ENCODE data around the gene COQ8B.

The COQ8B gene

DNA sequence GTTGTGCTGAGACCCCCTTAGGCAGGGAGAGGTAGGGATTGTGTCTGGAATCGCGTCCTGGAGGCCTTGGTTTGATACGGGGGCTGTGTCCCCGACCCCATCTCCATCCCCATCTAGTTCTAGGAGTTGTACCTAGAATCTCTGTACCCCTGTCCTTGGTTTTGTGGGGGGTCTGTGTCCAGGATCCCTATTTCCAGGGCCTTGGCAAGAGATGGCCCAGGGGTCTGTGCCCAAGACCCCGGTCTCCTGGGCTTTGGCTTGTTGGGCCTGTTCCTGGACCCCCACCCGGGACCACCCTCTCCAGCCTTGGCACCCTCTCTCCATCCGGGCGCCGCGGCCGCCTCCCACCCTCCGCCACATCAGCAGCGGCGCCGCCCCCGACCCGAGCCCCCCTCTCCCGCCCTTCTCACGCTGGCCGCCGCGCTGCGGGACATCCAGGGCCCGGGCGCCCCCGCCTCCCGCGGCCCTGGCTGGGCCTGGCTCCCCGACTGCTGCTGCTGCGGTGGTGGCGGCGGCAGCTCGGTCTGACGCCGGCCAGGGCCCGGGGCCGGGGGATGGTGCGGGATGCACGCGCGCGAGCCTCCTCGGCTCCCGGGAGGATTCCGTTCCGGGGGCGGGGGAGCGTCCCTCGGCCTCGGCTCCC lies 26.5 kb downstream of the COQ8B start, which contains the start of gene NUMBL:
TSS of gene NUMBL (minus strand) at position 602 of the 643 bp plus-strand sequence. CDS start at position 434, 168 bp downstream.
- no peak for DNase-seq

DNA sequence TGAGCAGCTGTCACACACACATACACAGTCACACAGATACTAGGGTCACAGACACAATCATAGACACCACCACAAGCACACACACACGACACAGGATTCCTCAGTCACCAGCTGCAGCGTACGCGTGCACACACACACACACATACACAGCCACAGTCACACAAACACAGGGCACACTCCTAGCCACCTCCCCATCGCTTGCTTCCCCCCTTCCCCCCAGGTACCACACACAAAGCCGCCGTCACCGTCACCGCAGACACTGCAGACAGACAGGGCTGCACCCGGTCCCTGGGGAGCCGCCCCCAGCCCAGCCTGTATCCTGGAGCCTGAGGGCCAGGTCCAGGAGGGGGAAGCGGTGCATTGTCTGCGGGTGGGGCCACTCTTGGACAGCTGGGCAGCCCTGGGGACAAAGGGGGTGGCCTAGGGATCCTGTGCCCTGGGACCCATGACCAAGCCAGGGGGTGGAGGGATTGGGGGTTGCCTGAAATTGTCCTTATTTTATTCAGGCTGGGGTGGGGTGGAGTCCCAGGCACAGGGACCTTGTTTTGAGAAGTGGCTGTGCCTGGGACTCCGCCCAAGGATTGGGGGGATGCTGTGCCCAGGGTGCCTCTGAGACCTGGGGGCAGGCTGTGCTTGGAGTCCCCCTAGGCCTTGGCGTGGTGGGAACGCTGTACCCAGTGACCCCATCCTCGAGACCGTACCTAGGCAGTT lies 27.2 kb downstream of the COQ8B start:
- DNase-seq, result no peak

DNA sequence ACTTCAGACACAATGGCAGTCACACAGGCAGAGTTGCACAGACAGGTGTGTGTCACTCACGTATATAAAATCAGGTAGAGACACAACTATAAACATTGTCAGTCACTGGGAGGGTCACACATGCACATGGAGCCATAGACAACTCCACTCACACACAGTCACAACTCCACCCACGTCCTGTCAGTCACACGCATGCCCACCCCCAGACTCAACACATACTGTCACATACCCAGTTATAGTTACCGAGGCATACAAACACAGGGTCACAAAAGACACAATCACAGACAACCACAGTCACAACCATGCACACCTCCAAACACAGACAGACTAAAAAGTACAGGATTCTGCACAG lies 27.7 kb downstream of the COQ8B start:
- no peak for DNase-seq

DNA sequence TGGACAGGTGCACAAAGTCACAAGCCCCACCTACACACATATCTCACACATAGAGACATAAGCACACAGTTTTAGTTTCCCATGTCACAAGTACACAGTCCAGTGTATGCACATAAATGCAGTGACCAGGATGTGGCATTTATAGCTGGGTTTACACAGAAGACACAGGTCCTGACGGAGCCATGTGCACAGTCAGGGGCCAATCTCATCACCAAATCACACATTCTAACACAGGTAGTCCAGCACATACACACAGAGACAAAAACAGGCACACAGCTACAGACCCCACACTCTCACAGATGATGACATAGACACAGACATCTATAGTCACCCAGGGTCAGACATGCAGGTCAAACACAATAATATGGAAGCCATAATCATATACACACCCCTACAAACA lies 28.4 kb downstream of the COQ8B start:
- DNase-seq, result no peak

DNA sequence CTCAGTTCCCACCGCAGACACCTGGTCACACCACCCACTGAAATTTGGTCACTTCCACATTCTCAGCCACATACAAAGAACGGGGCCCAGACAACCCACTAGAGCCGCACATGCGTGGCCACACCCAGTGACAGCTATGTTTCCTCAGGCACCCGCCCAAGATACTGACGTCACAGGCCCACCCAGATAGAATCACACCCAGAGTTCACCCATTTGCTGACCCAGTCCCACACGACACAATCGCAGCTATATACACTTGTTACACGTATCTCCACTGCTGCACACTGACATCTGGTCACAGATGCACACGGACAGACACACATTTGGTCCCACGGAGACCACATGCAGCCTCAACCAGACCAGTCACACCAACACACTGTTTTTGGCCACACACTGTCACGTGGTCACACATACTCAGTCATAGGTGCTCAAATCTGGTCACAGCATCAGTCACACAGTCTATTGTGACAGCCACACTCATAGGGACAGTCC lies 29.1 kb downstream of the COQ8B start:
- DNase-seq, result no peak

DNA sequence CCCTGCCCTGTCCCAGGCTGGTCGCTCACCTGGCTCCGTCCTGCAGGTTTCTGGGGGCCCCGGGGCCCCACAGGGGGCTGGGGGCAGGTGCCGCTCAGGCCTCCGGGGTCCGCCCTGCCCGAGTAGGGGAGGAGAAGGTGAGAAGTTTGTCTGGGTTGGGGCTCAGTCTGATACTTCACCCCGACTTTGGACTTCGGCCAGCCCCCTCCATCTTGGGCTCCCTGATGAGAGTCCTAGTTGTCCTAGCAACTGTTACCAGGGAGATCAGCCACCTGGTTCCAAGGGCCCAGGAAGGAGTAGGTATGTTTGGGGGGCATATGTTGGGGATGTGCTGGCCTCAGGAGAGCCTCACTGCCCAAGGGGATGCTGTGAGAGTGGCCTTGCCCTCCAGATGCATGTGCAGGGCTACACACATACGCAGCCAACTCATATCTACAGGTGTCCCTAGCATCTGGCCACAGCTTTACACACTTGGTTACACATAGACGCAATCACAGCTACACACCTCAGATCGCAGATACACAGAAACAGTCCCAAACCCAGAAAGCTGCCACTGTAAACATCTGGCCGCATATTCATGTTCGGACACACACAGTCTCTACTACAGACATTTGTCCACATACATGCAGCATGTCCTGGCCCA lies 29.7 kb downstream of the COQ8B start:
- no peak for DNase-seq

DNA sequence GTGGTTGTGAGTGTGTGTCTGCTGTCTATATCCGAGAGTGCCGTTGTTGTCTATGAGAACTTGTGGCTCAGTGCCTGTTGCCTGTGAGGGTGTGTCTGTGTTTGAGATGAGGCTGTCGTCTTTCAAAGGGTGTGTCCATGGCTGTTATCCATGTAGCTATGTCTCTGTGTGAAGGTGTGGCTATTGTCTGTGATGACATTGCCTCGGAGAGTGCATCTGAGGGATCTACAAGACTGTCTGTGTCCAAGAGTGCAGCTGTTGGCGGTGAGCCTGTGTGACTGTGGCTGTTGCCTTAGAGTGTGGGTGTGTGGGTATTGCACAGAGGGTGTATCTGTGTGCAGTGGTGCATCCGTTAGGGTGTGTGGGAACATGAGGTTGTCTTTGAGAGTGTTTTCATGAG lies 31.1 kb downstream of the COQ8B start:
- DNase-seq, result no peak

DNA sequence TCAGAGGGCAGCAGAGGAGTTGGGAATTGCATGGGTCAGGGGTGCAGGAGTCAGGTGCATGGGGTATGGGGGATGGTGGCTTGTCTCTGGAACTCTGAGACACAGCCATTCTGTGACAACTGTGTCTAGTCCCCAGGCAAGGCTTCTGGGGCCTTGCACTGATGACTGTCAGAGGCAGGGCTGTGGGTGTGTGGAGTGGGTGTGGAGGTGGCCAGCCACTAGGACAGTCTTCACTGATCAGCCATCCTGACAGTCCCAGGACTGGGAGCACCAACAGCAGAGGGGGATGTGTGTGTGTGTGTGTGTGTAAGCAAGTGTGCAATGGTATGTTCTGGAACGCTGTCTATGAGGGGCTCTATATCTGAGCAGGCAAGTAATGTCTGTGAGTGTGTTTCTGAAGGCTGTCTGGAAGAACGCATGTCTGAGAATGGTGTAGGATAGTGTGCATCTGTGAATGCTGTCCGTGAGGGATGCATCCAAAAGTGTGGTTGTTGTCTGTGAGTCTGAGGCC lies 31.6 kb downstream of the COQ8B start:
- no peak for DNase-seq

DNA sequence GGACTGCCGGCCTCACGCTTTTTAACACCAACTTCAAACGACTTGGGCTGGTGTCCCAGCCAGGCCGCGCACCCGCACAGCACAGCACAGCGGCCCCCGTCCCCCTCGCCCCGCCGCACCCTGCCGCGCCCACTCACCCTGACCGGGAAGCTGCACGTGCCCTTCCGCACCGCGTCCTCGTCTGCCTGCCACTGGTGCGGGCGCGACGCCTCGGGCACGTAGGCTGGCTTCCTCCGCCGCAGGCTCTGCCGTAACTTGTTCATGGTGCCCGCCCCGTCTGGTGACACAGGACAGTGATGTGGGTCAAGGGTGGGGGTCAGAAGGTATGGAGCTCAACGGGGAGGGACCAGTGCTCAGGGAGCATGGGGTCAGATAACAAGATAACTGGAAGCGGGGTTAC lies 32.4 kb downstream of the COQ8B start:
- no peak for DNase-seq

DNA sequence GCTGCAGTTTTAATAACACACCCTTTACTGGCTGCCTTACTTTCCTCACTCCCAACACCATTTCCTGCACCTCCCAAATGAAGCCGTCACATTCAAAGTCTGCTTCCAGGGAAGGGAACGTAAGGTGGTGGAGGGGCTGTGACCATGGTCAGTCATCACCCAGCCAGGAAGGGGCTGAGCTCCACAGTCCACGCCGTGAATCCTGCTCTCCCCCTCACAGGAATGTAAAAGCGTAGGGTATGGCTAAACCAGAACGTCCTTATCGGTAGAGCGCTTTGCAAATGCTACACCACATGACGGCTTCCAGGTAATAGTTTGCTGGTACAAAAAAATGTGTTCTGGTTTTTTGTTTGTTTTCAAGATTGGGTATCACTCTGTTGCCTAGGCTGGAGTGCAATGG lies 33.2 kb downstream of the COQ8B start:
- no peak for DNase-seq

DNA sequence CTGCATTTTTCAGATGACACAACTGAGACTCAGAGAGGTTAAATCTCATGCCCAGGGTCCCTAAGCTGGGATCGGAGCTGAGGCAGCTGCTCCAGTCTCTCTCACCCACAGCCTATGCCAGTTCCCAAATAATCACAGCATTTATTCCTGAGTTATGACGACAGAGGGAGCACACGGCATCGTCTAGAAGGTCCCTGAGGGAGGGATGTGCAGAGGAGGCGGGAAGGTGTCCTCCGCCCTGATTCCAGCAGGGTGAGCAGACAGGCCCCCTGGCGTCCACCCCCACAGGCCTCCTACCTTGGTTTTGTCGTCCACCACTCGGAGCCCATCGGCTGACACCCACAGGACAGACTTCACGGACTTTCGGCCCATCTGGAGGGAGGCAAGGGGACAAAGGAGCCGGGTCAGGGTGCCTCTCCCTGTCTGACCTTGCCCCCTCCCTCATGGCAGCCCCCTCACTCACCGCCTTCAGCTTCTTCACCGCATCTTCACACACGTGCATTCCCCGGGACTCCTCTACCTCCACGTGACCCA lies 34.2 kb downstream of the COQ8B start:
- no peak for DNase-seq

DNA sequence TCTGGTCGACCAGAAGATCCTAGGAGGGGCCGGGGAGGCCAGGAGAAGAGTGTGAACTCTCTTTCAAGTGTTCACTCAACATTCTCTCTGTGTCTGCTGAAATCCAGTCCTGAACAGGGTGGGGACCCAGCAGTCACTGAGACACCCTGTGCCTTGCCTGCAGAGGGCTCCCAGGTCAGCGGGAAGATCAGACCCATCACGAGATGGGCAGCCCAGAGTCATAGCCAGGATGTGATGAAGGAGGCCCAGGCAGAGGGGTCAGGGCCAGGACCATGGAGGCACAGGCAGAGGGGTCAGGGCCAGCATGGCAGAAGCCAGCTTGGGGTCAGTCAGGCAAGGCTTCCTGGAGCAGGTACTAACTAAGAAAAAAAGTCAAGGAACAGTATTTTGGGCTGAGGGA lies 35.6 kb downstream of the COQ8B start:
- DNase-seq, result no peak

DNA sequence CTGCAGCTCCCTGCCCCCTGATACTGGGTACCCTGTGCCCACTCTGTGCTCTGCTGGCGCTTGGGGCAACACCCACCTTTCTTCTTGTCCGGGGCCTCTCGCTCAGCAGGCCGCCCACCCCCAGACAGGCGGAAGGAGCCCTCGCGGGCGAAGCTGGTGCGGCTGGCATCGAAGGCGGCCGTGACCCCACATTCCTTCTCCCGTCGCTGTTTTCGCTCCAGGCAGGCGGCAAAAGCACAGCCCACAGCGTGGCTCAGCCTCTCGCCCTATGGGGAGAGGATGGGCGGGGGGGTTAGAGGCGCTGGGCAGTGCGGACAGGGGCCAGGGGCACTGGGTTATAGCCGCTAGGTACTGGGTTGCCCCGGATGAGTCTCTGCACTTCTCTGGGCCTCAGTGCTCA lies 39.5 kb downstream of the COQ8B start:
- DNase-seq, result no peak

DNA sequence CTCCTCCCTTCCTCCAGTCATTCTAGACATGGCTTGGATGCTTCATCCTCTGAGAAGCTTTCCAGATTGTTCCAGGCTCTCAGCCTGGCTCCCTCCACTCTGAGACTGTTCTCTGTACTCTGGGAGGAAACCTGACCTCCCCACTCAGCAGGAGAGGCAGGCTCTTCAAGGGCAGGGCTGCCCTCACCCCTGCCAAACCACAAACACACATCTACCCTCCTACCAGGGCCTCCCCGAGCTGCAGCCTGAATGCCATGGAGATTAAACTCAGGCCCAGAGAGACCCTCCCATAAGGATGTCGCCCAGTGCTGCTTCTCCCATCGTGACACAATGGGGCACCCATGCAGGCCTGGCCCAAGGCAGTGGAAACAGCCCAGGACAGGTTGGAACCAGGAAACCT lies 42.4 kb downstream of the COQ8B start:
- no peak for DNase-seq

DNA sequence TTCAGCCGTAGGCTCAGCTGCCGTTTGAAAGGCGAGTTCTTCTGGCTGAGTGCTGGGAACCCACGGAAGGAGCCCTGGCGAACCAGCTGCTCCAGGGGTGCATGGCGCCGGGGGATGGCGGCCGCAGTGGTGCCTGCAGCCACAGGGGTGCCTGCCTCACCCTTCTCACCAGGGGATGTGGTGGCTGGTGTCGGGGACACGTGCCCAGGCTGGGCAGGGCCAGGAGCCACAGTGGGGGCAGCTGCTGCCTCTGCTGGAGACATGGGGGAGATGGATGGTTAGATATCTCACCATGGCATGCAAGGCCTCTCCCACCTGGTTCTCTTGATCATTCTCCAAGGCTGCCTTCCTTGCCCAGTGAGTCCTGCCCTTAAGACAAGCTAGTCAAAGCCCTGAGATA lies 43.3 kb downstream of the COQ8B start:
- DNase-seq, result no peak

DNA sequence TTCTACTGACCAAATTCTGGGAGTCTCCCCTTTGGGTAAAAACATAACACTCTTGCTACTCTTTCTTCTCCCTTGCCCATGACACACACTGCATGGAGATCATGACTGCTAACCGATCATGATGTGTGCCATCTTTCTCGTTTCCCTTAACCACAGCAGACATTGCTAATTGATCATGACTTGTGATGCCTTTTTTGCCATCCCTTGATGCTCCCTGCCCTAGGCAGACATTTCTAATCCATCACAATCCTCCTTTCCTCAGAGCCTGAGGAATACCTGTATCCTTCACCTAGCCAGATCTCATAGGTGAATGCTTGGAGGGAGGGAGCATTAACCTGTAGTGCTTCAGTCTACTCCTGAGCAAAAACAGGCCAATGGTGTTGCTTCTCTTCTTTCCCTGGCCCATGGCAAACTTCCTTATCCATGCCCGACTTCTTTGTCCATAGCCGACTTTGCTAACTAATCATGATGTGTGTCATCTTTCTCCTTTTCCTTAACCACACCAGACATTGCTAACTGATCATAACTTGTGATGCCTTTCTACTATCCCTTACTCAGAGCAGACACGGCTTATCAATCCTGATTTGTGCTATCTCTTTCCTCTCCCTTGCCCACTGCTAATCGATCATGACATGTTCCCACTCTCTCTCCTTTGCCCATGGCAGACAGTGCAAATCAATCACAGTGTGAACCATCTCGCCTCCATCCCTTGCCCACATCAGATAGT lies 44.0 kb downstream of the COQ8B start:
- no peak for DNase-seq

DNA sequence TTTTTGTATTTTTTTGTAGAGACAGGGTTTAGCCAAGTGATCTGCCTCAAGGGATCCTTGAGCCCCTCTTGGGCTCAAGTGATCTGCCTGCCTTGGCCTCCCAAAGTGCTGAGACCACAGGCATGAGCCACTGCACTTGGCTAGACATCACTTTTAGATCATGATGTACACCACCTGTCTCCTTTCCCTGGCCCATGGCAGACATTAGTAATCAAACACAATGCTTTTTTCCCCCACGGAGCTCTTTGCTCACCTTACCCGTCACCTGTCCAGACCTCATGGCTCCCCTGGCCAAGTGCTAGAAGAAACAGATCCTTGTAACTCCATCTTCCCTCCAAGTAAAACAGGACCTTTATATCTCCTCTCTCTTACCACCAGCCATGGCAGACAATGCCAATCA lies 44.6 kb downstream of the COQ8B start:
- DNase-seq, result no peak

DNA sequence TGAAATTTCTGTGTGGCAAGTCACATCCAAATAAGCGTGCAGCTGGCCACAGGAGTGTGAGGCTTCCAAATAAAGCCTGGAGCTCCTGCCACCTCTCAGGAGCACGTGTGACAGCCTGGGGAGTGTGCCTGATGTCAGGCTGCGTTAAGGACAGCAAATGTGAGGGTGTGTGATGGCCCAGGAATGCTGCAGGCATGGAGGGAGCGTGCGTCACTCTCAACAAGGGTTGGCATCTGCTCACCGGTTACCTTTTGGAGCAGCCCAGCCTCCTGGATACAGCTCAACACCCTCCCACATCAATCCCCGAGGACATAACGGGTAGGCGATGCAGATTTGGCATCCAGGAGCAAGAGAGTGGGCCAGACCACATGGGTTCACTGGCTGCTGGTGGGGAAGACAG lies 45.3 kb downstream of the COQ8B start:
- no peak for DNase-seq

DNA sequence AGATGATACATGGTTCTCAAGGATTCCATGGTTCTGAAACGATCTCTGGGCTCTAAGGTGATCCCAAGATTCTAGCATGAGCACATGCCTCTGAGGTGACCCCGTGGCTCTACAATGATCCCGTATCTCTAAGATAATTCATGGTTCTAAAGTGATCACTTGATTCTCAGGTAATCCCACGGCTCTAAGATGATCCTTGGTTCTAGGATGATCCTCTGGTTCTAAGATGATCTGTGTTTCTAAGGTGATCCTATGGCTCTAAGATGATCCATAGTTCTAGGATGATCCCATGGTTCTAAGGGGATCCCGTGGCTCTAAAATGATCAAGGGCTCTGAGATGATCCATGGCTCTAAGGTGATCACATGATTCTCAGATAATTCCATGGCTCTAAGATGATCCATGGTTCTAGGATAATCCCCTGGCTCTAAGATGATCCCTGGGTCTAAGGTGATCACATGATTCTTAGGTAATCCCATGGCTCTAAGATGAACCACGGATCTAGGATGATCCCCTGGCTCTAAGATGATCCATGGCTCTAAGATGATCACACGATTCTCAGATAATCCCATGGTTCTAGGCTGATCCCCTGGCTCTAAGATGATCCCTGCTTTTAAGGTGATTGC lies 47.6 kb downstream of the COQ8B start:
- DNase-seq, result no peak

DNA sequence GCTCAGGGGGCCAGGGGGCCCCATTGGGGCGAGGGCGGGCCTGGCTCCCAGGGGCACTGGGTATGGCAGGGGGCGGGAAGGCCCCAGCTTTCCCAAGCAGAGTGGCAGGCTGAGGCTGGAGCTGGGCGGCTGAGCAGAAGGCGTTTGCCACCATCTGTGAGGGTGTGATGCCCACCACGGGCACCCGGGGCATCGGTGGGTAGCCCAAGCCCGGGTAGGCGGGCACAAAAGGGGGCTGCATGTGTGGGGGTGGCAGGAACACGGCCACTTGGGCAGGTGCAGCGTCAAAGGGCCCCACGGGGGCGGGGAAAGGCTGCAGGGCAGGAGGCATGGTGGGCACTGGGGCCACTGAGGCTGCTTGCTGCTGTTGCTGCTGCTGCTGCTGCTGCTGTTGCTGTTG lies 49.1 kb downstream of the COQ8B start:
- no peak for DNase-seq

DNA sequence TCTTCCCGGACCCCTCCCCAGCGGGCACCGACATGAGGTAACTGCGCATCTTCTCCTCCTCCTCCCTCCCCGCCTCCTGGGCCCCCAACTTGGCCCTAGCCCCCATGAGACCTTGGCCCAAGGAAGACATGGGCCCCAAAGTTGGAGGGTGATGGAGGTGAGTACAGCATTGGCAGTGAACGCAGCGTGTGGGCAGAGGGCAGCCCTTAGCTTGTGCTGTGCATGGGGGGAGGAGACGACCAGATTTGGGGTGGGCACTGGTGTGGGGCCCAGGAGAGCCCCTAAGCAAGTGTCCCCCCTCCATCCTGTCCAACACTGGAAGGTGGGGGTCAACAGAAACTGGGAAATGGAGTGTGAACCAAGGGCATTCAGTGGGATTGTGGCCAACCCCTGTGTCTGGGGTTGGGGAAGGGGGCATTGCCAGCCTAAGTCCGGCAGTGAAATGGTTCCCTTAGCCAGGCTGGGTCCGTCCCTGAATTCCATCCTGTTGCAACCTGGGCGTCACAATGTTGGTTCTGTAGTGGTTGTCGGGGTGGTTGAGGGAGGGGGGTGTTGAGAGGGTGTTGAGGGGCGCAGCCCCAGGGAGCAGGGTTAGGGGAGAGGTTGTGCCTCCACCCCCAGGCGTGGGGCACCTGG lies 49.8 kb downstream of the COQ8B start:
- no peak for DNase-seq

Data from NCI-H510A treated with DMSO at 0.1 percent for 48 hours (cell line).